ENCODE data around the gene FAM53B. TPM values are rescaled to one million over a fixed set of nuclear protein-coding genes. Genes with fewer than 3 reads are reported as not detected.
A peak's percentile ranks its signal among the peaks of the same experiment; 100 is the strongest.

Gene FAM53B
- total RNA-seq, 1 donor: 12.7 TPM

GRCh38 chr10:124646483-124647352, 97.5 kb downstream of the FAM53B start:
- peaks cover 24% of the 10 kb centered on the region for H4K20me1 ChIP-seq (ENCODE audit: insufficient read depth, low read length)
- peak; percentile 97 for DNase-seq (ENCODE audit: insufficient read length, low spot score, missing footprints)
- H3K9me3 ChIP-seq (ENCODE audit: low read depth, low read length): no peaks in the 10 kb centered on the region
- H3K27me3 ChIP-seq (ENCODE audit: insufficient read depth, low read length): no peaks in the 10 kb centered on the region
- no peak overlapping the region for H3K4me2 ChIP-seq (ENCODE audit: insufficient read depth, low read length)
- no peak overlapping the region for H2AFZ ChIP-seq (ENCODE audit: low read length)
- no peaks in the 10 kb centered on the region for H3K36me3 ChIP-seq (ENCODE audit: insufficient read depth, low read length)
- no peak overlapping the region for H3K4me3 ChIP-seq (ENCODE audit: insufficient read depth, low read length)
- no peaks in the 10 kb centered on the region for H3K79me2 ChIP-seq (ENCODE audit: insufficient read depth, low read length)
- H3K27ac ChIP-seq (ENCODE audit: low read depth, low read length): peak overlapping the region; percentile 24
- peaks cover 28% of the 10 kb centered on the region for H3K4me1 ChIP-seq (ENCODE audit: insufficient read depth, low read length)
- no peak for TF ChIP-seq CTCF (IDR thresholded peaks at IDR 0.05; ENCODE audit: extremely low read depth, low read depth, low read length)

GRCh38 chr10:124645467-124646095, 98.6 kb downstream of the FAM53B start:
- H3K4me1 ChIP-seq (ENCODE audit: insufficient read depth, low read length): peaks cover 38% of the 10 kb centered on the region
- H2AFZ ChIP-seq (ENCODE audit: low read length): no peak overlapping the region
- no peaks in the 10 kb centered on the region for H3K36me3 ChIP-seq (ENCODE audit: insufficient read depth, low read length)
- no peak for TF ChIP-seq CTCF (IDR thresholded peaks at IDR 0.05; ENCODE audit: extremely low read depth, low read depth, low read length)
- H3K9me3 ChIP-seq (ENCODE audit: low read depth, low read length): no peaks in the 10 kb centered on the region
- H3K27me3 ChIP-seq (ENCODE audit: insufficient read depth, low read length): no peaks in the 10 kb centered on the region
- H3K4me3 ChIP-seq (ENCODE audit: insufficient read depth, low read length): no peak overlapping the region
- no peak for DNase-seq (ENCODE audit: insufficient read length, low spot score, missing footprints)
- no peak overlapping the region for H3K4me2 ChIP-seq (ENCODE audit: insufficient read depth, low read length)
- H3K79me2 ChIP-seq (ENCODE audit: insufficient read depth, low read length): no peaks in the 10 kb centered on the region
- peaks cover 34% of the 10 kb centered on the region for H4K20me1 ChIP-seq (ENCODE audit: insufficient read depth, low read length)
- H3K27ac ChIP-seq (ENCODE audit: low read depth, low read length): no peak overlapping the region

GRCh38 chr10:124644771-124645415, 99.3 kb downstream of the FAM53B start:
- Histone ChIP-seq H3K79me2 (ENCODE audit: insufficient read depth, low read length) (no peaks in the 10 kb centered on the region), H3K27me3 (ENCODE audit: insufficient read depth, low read length) (no peaks in the 10 kb centered on the region), H2AFZ (ENCODE audit: low read length) (no peak overlapping the region), H3K36me3 (ENCODE audit: insufficient read depth, low read length) (no peaks in the 10 kb centered on the region), H3K27ac (ENCODE audit: low read depth, low read length) (no peak overlapping the region), H3K4me2 (ENCODE audit: insufficient read depth, low read length) (no peak overlapping the region), H3K9me3 (ENCODE audit: low read depth, low read length) (no peaks in the 10 kb centered on the region), H4K20me1 (ENCODE audit: insufficient read depth, low read length) (peaks cover 39% of the 10 kb centered on the region), H3K4me1 (ENCODE audit: insufficient read depth, low read length) (peaks cover 38% of the 10 kb centered on the region), H3K4me3 (ENCODE audit: insufficient read depth, low read length) (no peak overlapping the region)
- DNase-seq (ENCODE audit: insufficient read length, low spot score, missing footprints): no peak
- no peak for TF ChIP-seq CTCF (IDR thresholded peaks at IDR 0.05; ENCODE audit: extremely low read depth, low read depth, low read length)

GRCh38 chr10:124644236-124644635, 99.9 kb downstream of the FAM53B start:
- no peaks in the 10 kb centered on the region for H3K36me3 ChIP-seq (ENCODE audit: insufficient read depth, low read length)
- no peak overlapping the region for H2AFZ ChIP-seq (ENCODE audit: low read length)
- no peak for DNase-seq (ENCODE audit: insufficient read length, low spot score, missing footprints)
- no peaks in the 10 kb centered on the region for H3K79me2 ChIP-seq (ENCODE audit: insufficient read depth, low read length)
- no peak for TF ChIP-seq CTCF (IDR thresholded peaks at IDR 0.05; ENCODE audit: extremely low read depth, low read depth, low read length)
- H3K4me2 ChIP-seq (ENCODE audit: insufficient read depth, low read length): no peak overlapping the region
- peaks cover 45% of the 10 kb centered on the region for H4K20me1 ChIP-seq (ENCODE audit: insufficient read depth, low read length)
- peaks cover 38% of the 10 kb centered on the region for H3K4me1 ChIP-seq (ENCODE audit: insufficient read depth, low read length)
- H3K4me3 ChIP-seq (ENCODE audit: insufficient read depth, low read length): no peak overlapping the region
- H3K9me3 ChIP-seq (ENCODE audit: low read depth, low read length): no peaks in the 10 kb centered on the region
- no peak overlapping the region for H3K27ac ChIP-seq (ENCODE audit: low read depth, low read length)
- H3K27me3 ChIP-seq (ENCODE audit: insufficient read depth, low read length): no peaks in the 10 kb centered on the region
